Stimulated activated CD8-positive, alpha-beta memory T cell treated with anti-CD3 and anti-CD28 coated beads, Interleukin-15, amount 100 ng/mL, for 1 hour (primary cell): Measurements from ENCODE around the gene PTCD2.

Source experiments
- DNase-seq: peaks from one replicate; pipeline ENCODE4 v3.0.0-alpha.2; 2020; ENCODE audit warnings: low read depth

PTCD2 gene, protein sequence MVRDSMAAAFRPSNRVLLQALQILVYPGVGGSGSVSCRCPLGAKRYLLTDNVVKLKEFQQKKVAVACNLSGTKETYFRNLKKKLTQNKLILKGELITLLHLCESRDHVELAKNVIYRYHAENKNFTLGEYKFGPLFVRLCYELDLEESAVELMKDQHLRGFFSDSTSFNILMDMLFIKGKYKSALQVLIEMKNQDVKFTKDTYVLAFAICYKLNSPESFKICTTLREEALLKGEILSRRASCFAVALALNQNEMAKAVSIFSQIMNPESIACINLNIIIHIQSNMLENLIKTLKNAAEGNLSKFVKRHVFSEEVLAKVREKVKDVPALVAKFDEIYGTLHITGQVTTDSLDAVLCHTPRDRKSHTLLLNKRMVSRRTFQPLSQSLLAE

DNA sequence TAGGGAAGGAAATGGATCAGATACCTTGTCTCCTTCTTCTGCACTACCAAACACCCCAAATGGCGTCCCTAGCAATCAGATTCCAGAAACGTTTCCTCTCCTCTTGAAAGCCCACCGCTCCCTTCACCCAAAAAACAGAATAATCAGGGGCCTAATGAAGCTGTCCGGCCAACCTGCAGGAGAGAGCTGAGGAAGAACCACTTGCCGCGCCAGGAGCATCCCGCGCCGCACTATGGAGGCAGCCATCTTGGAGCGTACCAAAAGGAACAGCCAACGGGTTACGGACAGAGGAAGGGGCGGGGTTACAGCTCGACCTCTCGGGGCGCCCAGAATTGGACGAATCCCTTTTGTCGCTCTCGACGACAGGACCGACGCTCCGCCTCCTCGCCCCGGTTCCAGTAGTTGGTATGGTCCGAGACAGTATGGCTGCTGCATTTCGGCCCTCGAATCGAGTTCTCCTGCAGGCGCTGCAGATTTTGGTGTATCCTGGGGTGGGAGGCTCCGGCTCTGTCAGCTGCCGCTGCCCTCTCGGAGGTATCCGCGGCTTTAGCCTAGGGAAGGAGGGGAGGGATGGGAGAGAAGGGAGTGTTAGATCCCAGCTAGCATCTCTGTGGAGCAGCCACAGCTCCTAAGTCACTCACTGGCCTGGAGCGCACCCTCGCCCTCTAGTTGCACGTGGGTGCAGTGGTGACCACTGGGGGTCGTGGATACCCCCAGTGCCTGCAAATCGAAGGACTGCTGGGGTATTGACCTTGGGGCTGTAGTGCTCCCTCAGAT is at the start of gene PTCD2, which contains the start of gene MRPS27:
Gene PTCD2 (plus strand): TSS at position 398 of the 777 bp plus-strand sequence. CDS start 10 bp downstream, at position 408.
Gene MRPS27 (minus strand): TSS at position 265 of the 777 bp plus-strand sequence. CDS start 19 bp downstream, at position 246.
- peak; percentile 86 for DNase-seq

DNA sequence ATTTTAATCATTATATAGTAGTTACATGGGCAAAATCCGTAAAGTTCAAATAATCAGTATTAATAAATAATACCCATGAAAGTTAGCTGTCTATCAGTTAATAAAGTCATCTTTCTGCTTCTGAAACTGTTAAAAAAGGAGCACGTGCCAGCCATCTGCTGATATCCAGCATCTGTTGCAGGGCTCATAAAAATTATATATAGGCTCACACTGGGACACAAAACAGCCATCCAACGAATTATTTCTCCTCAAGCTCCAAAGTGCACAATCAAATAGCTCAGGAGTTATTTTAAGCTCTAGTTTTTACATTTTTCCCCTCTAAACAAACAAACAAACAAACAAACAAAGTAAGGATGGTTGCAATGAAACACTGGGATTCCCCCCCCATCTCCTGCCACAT is 48.5 kb upstream of the PTCD2 start:
- no peak for DNase-seq

DNA sequence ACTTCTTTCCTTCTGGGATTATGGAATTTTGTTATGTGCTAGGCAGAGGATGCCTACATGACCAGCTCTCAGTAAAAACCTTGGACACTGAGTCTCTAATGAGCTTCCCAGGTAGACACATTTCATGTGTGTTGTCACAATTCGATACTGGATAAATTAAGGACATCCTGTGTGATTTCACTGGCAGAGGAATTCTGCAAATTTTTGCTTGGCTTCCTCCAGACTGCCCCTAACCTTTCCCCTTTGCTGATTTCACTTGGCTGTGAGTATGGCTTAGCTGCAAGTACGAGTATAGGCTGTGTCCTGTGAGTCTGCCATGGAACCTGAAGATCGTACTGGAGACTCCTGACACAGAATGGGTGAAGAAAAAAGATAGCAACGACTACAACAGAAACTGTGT is 47.8 kb upstream of the PTCD2 start:
- no peak for DNase-seq

DNA sequence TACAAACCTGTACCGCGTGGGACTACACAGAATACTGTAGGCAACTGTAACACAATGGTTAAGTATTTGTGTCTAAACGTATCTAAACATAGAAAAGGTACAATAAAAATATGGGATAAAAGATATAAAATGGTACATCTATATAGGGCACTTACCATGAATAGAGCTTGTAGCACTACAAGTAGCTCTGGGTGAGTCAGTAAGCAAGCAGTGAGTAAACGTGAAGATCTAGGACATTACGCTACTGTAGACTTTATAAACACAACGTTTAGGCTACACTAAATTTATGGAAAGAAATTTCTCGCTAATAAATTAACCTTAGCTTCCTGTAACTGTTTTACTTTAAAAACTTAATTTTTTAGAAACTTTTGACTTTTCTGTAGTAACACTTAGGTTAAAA is 46.6 kb upstream of the PTCD2 start:
- no peak for DNase-seq

DNA sequence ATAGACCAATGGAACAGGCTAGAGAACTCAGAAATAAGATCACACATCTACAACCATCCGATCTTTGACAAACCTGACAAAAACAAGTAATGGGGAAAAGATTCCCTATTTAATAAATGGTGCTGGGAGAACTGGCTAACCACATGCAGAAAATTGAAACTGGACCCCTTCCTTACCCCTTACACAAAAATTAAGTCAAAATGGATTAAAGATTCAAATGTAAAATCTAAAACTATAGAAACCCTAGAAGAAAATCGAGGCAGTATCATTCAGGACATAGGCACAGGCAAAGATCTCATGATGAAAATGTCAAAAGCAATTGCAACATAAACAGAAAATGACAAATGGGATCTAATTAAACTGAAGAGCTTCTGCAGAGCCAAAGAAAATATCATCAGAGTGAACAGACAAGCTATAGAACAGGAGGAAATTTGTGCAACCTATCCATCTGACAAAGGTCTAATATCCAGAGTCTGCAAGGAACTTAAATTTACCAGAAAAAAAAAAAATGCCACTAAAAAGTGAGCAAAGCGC is 43.9 kb upstream of the PTCD2 start:
- DNase-seq: no peak

DNA sequence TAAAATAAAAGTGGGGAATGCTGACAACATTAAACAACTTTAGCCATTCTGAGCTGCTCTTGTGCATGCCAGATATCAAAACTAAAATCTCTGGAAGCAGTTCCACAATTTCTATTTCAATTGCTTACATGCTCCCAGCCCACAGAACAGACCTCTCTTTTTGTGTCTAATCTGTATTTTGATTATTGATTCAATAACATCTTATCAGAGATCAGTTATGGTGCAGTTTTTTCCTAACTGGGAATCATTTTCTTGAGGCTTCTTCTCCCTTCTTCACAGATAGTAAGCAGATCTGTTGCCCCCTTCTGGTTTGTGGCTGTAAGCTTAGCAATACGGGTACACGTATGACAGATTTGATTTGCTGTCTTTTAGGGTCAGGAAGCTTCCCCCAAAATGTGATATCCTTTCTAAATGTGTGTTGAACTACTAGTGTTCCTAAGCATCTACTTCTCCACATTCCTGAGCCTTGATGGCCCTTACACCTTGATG is 39.5 kb upstream of the PTCD2 start:
- DNase-seq: no peak

DNA sequence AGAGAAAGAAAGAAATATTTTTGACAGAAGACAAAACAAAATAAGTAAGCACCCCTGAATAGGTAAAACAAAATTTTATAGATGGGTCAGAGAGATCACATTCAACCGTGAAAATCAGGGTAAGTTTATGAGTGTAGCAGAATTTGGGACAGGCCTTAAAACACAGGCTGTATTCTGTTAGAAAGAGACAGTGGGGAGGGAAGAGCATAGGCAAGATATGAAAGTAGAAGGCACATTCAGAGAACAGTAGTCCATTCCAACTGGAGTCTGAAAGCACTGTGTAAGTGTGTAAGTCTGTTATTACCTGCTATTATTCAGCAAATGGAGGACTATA is 38.8 kb upstream of the PTCD2 start:
- DNase-seq: no peak

DNA sequence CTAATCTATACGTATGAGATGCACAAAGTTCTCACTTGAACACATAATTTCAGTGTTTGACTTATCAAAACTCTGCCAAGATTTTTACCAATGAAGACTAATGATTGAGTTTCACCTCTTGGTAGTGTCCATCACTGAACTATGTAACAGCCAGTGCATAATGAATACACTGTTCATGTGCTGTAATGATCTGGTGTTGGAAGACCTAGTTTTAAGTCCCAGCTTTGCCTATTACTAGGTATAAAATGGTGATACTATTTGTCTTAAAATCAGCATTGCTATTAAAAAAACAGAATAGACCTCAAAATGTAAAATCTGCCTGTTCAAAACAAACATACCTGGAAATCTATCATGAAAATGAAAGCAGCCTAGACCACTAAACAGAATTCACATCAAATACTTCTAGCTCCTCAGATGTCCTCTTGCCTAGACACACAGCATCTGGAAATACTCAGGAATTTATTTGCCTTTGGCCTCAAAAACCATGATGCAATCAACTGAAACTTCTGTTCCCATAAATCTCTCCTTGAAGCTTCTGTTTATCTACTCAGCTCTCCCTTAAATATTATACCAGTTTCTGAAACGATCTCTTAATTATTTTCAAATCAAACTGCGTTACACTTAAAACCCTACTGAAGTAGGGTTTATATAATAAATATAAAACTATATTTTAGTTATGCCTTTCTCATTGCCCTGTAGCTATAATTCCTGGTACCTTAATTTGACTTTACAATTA is 38.2 kb upstream of the PTCD2 start:
- DNase-seq: no peak

DNA sequence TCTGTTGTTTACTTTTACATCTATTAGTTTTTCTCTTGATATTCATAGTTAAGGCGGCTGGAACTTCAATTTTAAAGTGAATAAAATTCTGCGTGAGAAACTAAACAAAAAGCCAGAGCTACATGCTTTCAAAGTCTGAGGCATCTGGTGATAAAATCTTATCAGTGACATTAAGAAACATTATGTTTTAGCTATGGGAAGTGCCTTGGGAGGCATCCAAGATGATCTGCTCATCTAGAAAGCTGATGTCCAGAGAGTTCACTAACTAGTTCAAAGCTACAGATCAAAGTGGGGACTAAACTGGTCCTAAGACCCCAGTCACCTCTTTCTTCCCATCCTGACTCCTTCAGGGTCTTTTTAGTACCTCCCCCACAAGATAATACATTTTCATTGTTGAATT is 37.3 kb upstream of the PTCD2 start:
- no peak for DNase-seq

DNA sequence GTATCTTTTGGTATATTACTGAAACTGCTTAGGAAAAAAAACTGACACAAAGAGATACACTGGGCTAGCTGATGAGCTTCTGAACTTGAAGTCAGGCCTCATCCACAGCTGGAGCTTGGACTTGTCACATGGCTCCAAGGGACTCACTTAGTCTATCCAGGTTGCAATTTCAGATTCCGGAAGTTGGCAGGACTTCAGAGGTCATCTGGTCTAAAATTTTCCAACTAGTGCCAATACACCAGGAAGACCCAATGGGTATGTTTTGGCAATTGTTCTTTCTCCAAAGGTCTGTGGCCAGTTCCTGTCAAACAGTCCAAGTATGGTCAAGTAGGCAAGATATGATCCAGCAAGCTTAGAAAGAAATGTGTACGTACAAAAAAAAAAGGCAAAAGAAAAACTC is 36.8 kb upstream of the PTCD2 start:
- no peak for DNase-seq

DNA sequence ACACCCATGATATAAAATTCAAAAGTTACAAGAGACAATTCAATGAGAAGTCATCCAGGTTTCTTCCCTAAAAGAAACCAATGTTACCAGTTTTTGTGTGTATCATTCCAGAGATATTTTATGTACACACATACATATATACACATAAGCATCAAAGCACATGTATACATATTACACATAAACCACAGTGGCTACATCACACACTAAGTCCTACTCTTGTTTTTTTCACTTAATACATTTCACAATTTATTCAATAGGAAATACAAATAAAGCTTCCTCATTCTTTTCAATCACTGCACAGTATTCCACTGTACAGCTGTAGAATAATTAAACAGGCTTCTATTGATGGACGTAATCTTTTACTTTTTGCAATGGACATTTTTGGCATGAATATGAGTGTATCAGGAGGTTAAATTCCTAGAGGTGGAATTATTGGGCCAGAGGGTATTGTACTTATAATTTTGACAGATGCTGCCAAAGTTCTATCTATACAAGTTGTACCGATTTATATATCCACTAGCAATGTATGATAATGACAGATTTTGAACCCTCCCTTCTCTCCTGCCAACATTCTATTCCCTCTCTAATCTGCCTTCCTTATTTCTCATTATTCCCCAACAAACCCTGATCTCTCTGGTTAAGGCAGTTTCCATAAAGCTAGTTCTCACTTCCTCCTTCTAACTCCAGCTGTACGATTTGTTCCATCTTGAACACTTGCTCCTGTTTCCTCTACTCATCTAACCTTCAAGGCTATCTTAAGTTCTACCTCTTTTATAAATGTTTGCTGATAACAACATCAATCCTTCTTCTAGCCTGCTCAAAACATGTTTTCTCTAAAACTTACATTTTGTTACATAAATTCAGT is 35.4 kb upstream of the PTCD2 start:
- DNase-seq: no peak

DNA sequence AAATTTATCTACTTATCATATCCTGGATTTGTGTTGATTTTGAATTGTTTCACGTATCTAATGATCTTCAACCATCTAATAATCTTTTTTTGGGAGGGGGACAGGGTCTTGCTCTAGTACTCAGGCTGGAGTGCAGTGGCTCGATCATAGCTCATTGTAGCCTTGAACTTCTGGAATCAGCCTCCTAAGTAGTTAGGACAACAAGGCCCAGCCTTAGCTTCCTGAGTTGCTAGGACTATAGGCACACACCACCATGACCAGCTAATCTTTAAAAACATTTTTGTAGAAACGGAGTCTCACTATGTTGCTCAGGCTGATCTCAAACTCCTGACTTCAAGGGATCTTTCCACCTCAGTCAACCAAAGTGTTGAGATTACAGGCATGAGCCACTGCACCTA is 34.8 kb upstream of the PTCD2 start:
- DNase-seq: no peak

DNA sequence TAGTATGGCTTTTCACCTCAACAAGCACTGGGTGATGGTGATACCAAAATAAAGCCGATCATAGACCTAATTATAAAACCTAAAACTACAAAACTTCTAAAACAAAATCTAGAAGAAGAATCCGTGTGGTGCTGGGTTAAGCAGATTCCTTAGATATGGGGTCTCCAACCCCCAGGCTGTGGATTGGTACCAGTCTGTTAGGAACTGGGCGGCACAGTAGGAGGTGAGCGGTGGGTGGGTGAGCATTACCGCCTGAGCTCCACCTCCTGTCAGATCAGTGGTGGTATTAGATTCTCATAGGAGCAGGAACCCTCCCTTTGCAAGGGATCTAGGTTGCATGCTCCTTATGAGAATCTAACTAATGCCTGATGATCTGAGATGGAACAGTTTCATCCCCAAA is 33.4 kb upstream of the PTCD2 start:
- DNase-seq: no peak

DNA sequence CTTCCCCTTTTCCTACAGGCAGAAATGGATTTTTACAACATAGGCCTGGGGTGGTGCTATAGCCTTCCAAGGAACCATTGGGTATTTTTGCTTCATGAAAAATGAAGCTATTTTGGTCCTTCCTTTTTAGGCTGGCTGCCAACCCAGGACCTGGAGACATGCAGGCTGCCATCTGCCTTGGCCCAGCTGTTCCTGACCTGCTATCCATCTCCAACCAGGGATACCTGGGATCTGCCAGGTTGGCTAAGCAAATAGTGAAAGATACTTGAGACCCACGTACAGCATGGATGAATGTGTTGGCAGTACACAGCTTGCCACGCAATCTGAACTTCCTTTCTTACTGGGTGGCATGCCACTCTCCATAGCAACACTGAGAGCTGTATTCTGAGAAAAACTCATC is 31.2 kb upstream of the PTCD2 start:
- DNase-seq: no peak

DNA sequence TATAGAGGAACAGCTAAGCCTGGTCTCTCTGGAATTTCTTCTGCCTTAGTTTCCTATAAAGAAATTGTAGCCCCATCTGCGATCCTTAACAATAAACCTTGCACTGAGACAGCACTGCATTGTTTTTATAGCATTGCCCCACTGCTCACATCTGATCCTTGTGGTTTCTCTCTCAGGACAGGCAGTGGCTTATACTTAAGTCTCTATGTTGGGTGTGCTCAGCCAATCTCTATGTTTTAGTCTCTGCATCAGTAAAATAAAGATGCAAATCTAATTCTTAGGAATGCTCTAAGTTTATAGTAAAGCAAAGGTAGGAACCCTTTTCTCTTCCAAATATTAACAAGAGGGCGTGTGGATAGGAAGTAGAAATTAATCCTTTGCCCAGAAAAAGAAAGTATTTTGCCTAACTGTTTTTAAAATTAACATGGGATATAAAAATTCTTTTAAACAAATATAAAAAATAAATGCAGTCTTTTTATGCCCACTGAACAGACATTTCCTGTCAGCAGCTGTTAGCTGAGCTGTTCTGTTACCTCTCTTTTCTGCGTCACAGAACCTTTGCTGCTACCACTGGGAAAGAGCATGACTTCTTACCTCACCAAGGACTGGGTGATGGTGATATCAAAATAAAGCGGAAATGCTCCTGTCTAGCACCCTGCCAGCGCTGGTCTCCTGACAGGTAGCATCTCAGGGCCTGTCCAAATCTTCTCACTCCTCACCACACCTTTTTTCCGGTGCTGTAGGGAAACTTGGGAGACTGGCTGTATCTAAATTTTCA is 29.6 kb upstream of the PTCD2 start:
- DNase-seq: no peak

DNA sequence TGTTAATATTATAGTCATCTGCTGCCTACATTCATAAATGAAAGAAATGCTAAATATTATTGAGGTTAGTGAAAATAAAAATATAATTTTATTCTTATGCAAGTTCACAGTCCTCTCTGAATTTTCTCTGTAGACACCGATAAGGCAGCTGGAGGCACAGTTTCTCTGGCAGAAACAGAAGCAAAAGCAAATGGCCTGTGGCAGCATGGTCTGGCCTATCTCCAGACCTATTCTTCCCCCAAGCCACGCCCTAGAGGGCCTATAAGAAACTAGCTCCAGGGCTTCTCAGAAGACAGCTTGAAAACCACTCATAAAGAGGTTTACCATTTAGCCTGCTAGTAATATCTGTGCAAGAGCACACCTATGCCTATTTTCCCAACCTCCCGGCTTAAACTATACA is 28.6 kb upstream of the PTCD2 start:
- no peak for DNase-seq

DNA sequence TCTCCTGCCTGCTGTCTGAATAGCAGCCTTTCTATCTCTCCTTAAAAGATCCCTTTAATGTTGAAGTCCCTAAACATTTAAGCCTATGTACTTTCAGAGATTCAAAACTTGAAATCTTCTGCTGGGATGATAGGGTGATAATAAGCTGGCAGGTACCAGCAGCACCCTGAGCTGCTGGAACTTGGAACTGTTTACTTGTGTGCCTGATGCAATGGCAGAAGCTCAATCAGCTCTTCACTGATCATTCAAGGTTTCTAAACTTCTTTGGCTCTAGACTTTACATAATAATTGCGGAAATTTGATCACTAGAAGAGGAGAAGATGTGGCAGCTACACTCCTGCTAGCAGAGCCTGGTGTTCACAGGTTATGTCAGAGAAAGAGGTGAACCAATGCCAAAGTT is 27.8 kb upstream of the PTCD2 start:
- DNase-seq: no peak

DNA sequence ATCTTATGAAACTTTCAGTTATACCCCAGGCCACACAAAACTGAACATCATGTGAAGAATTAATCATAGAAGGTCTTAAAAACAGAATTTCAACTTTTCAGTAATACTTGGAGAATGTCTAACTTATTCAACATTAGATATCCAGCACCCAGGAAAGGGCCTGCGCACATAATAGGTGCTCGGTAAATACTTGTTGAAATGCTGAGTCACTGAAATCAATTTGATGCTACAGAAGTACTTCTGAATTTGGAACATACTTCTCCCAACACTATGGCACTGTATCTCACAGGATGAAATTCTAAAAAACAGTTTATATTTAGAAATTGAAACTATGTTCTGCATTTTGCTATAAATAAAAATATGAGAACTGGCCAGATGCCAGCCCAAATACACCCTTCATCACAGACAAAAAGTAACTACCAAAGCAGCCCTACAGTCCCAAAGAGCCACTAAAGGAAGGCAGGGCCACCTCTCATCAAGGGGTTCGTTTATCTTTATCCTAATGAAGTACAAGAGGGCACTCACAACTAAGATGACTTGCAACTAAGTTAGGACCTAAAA is 26.6 kb upstream of the PTCD2 start:
- DNase-seq: no peak

DNA sequence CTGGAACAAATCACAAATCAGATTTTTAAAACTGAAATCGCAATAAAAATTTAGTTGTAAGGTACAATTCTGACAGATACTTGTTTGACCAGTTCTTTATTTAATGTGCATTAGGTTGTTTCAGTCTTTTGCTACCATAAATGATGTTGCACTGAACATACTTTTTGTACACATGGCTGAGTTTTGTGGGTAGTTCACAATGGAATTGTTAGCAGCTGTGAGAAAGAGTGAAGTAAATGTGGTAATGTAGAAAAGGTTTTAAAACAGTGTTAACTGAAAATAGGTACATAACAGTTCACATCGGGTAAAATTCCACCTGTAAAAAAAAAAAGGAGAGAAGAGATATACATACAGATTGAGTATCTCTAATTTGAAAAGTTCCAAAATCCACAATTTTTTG is 25.7 kb upstream of the PTCD2 start:
- DNase-seq: no peak

DNA sequence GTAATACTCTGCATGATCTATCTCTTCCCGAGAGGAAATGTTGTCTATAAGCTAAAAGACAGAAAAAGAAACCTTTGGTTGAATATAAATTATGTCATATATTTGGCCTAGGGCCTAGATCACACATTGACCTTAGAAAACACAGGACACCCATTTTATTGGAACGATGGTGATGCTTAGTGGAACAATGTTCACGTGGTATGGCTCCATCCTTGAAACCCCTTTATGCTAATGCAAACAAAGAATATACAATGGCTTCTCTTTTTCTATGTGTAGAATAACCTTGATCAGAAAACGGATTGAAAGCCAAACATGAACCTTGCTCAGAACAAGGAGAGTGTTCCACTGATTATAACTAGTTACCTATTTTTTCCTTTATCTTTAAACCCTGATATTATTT is 24.6 kb upstream of the PTCD2 start:
- DNase-seq: no peak
